ENCODE data around the gene TRDN. TPM values are rescaled to one million over a fixed set of nuclear protein-coding genes. Genes with fewer than 3 reads are reported as not detected.
A peak's percentile ranks its signal among the peaks of the same experiment; 100 is the strongest.

TRDN gene
- total RNA-seq, 1 donor from 2014 or later = 0.06 TPM

DNA sequence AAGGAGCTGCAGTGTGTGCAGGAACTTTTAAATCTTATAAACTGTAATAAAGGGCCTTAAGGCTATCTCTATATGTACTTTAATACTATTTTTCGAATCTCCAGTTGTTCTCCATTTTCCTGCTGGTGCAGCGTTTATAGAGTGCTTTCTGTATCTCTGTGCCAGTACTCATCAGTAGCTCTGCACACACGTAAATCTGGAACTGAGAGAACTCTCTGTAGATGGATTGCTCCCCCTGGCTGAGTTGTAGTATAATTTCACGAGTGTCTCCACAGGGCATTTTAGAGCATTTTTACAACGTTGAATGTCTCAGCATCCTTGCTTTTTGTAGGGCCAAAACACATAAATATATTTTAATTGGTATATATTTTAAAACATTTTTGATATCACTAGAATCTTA, 256.5 kb downstream of the TRDN start:
- Histone ChIP-seq H4K20me1 (ENCODE audit: low read depth) (no peaks in the 10 kb centered on the region), H3K4me3 (no peak overlapping the region), H3K4me2 (no peak overlapping the region), H3K9me3 (ENCODE audit: low read depth) (no peaks in the 10 kb centered on the region), H3F3A (ENCODE audit: low read depth) (no peaks in the 10 kb centered on the region), H3K36me3 (no peaks in the 10 kb centered on the region), H3K9ac (no peak overlapping the region), H3K4me1 (no peaks in the 10 kb centered on the region), H2AFZ (replicated peaks) (no peak overlapping the region), H3K79me2 (ENCODE audit: low read depth) (no peaks in the 10 kb centered on the region), H3K27me3 (no peaks in the 10 kb centered on the region), H3K27ac (no peak overlapping the region)
- no peaks in the 10 kb centered on the region for H3K27me3 Mint-ChIP-seq (ENCODE audit: insufficient read depth, low read depth)
- peak; percentile 61 for DNase-seq (ENCODE audit: low spot score)
- no peaks in the 10 kb centered on the region for H3K4me1 Mint-ChIP-seq
- H3K27ac Mint-ChIP-seq = no peak overlapping the region
- H3K36me3 Mint-ChIP-seq = no peaks in the 10 kb centered on the region
- no peak overlapping the region for H3K4me3 Mint-ChIP-seq
- H3K9me3 Mint-ChIP-seq = no peaks in the 10 kb centered on the region
- TF ChIP-seq, protein P1, sequence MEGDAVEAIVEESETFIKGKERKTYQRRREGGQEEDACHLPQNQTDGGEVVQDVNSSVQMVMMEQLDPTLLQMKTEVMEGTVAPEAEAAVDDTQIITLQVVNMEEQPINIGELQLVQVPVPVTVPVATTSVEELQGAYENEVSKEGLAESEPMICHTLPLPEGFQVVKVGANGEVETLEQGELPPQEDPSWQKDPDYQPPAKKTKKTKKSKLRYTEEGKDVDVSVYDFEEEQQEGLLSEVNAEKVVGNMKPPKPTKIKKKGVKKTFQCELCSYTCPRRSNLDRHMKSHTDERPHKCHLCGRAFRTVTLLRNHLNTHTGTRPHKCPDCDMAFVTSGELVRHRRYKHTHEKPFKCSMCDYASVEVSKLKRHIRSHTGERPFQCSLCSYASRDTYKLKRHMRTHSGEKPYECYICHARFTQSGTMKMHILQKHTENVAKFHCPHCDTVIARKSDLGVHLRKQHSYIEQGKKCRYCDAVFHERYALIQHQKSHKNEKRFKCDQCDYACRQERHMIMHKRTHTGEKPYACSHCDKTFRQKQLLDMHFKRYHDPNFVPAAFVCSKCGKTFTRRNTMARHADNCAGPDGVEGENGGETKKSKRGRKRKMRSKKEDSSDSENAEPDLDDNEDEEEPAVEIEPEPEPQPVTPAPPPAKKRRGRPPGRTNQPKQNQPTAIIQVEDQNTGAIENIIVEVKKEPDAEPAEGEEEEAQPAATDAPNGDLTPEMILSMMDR (IDR thresholded peaks at IDR 0.05) = peak; percentile 54
- no peak for TF ChIP-seq EZH2 (IDR thresholded peaks at IDR 0.05)

DNA sequence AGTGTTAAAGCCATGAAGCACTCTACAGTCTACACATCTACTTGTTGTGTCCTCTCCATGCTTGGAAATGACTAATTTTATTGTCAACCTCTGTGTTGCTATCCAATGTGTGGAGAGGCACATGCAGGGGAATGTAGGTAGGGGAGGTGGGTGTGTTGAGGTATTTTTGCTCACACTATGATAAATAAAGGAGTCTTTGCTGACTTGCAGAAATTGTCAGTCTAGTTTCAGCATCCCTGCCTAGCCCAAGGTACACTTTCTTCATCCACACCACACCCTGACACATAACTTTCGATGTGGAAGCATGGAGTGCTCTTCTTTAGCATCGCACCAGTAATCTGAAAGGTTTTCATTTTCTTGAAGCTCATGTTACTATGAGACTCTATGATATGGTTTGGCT, 264.0 kb downstream of the TRDN start:
- H3K9ac ChIP-seq = no peak overlapping the region
- H3K36me3 Mint-ChIP-seq = no peaks in the 10 kb centered on the region

GRCh38 chr6:123363912-123364311, 272.8 kb downstream of the TRDN start:
- Mint-ChIP-seq H3K27me3 (ENCODE audit: insufficient read depth, low read depth) (no peaks in the 10 kb centered on the region), H3K27ac (no peak overlapping the region), H3K4me1 (no peaks in the 10 kb centered on the region), H3K9me3 (no peaks in the 10 kb centered on the region), H3K36me3 (no peaks in the 10 kb centered on the region), H3K4me3 (no peak overlapping the region)
- H3F3A ChIP-seq (ENCODE audit: low read depth) = no peaks in the 10 kb centered on the region
- no peaks in the 10 kb centered on the region for H3K27me3 ChIP-seq
- H3K79me2 ChIP-seq (ENCODE audit: low read depth) = no peaks in the 10 kb centered on the region
- H3K9me3 ChIP-seq (ENCODE audit: low read depth) = no peaks in the 10 kb centered on the region
- no peaks in the 10 kb centered on the region for H3K4me1 ChIP-seq
- H3K9ac ChIP-seq = no peak overlapping the region
- no peak overlapping the region for H2AFZ ChIP-seq (replicated peaks)
- H4K20me1 ChIP-seq (ENCODE audit: low read depth) = no peaks in the 10 kb centered on the region
- TF ChIP-seq EZH2phosphoT487 (IDR thresholded peaks at IDR 0.05) (no peak), EZH2 (IDR thresholded peaks at IDR 0.05) (no peak)
- TF ChIP-seq, protein P1 (IDR thresholded peaks at IDR 0.05) = no peak
- no peak for DNase-seq (ENCODE audit: low spot score)
- H3K36me3 ChIP-seq = no peaks in the 10 kb centered on the region
- no peak overlapping the region for H3K4me3 ChIP-seq
- H3K27ac ChIP-seq = no peak overlapping the region
- no peak overlapping the region for H3K4me2 ChIP-seq

More for the DNA sequence above, 264.0 kb downstream of the TRDN start:
- TF ChIP-seq, protein P1 (IDR thresholded peaks at IDR 0.05) = no peak
- Histone ChIP-seq H3K79me2 (ENCODE audit: low read depth) (no peaks in the 10 kb centered on the region), H3K4me2 (no peak overlapping the region), H2AFZ (replicated peaks) (no peak overlapping the region), H3K27me3 (no peaks in the 10 kb centered on the region), H3K4me1 (no peaks in the 10 kb centered on the region), H3K9me3 (ENCODE audit: low read depth) (no peaks in the 10 kb centered on the region), H3K27ac (no peak overlapping the region), H3K4me3 (no peak overlapping the region), H4K20me1 (ENCODE audit: low read depth) (no peaks in the 10 kb centered on the region), H3K36me3 (no peaks in the 10 kb centered on the region), H3F3A (ENCODE audit: low read depth) (no peaks in the 10 kb centered on the region)
- H3K9me3 Mint-ChIP-seq = no peaks in the 10 kb centered on the region
- H3K4me1 Mint-ChIP-seq = no peaks in the 10 kb centered on the region
- no peaks in the 10 kb centered on the region for H3K27me3 Mint-ChIP-seq (ENCODE audit: insufficient read depth, low read depth)
- H3K27ac Mint-ChIP-seq = no peak overlapping the region
- no peak overlapping the region for H3K4me3 Mint-ChIP-seq
- DNase-seq (ENCODE audit: low spot score) = no peak

DNA sequence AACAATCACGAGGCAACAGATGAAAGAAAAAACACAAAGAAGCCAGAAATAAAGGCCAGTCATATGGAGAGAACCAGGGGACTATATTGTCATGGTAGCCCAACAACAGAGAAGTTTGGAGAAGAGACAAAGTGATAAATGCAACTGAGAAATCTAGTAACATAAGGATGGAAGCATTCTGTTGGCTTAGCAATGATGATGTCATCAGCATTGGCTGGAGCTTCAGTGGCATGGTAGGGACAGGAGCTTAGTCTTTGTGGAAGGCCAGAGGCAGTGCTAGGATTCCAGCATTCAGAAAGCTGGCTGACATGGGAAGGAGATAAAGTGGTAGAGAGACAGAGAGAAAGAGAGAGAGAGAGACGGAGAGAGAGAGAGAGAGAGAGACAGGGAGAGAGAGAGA, 276.4 kb downstream of the TRDN start:
- Histone ChIP-seq H4K20me1 (ENCODE audit: low read depth) (no peaks in the 10 kb centered on the region), H3K27ac (no peak overlapping the region), H3K4me1 (no peaks in the 10 kb centered on the region), H3K9me3 (ENCODE audit: low read depth) (no peaks in the 10 kb centered on the region), H3K27me3 (no peaks in the 10 kb centered on the region), H3K9ac (no peak overlapping the region), H2AFZ (replicated peaks) (no peak overlapping the region), H3K4me2 (no peak overlapping the region), H3K79me2 (ENCODE audit: low read depth) (no peaks in the 10 kb centered on the region), H3K36me3 (no peaks in the 10 kb centered on the region), H3K4me3 (no peak overlapping the region), H3F3A (ENCODE audit: low read depth) (no peaks in the 10 kb centered on the region)
- H3K4me1 Mint-ChIP-seq = no peaks in the 10 kb centered on the region
- no peaks in the 10 kb centered on the region for H3K36me3 Mint-ChIP-seq
- H3K4me3 Mint-ChIP-seq = no peak overlapping the region
- no peak overlapping the region for H3K27ac Mint-ChIP-seq
- no peaks in the 10 kb centered on the region for H3K27me3 Mint-ChIP-seq (ENCODE audit: insufficient read depth, low read depth)
- no peak for DNase-seq (ENCODE audit: low spot score)
- H3K9me3 Mint-ChIP-seq = no peaks in the 10 kb centered on the region
- TF ChIP-seq EZH2 (IDR thresholded peaks at IDR 0.05) (no peak), EZH2phosphoT487 (IDR thresholded peaks at IDR 0.05) (no peak)
- TF ChIP-seq, protein P1 (IDR thresholded peaks at IDR 0.05) = no peak
